Calu3 (cell line): ENCODE results near the gene LRP4. TPM values are rescaled to one million over a fixed set of nuclear protein-coding genes. Genes with fewer than 3 reads are reported as not detected.

Source experiments
- BruUV-seq: library from RNA; stranded (reverse); fragments of 400-500 nt; replicated peaks from 2 replicates; lab custom pipeline; 2021; lab: Mats Ljungman, UMichigan
- CTCF ChIA-PET: fragments of 300-600 bp; sonication (Branson Sonifier 250); formaldehyde crosslinking; loops from one replicate; lab custom pipeline; 2022; ENCODE audit warnings: antibody characterized with exemption; lab: Charles Lee
- DNase-seq: peaks from one replicate; pipeline ENCODE4 v3.0.0; 2022
- H3K27ac Mint-ChIP-seq: one replicate; pipeline ENCODE4 v1.8.0; 2022; ENCODE audit warnings: mixed read lengths; ENCODE audit not compliant: unreplicated experiment
- H3K27me3 Mint-ChIP-seq: one replicate; pipeline ENCODE4 v1.8.0; 2022; ENCODE audit warnings: mixed read lengths; ENCODE audit not compliant: unreplicated experiment
- H3K36me3 Mint-ChIP-seq: one replicate; pipeline ENCODE4 v1.8.0; 2022; ENCODE audit warnings: mild to moderate bottlenecking, moderate library complexity, mixed read lengths; ENCODE audit not compliant: insufficient read depth, unreplicated experiment
- H3K4me1 Mint-ChIP-seq: one replicate; pipeline ENCODE4 v1.8.0; 2022; ENCODE audit warnings: mild to moderate bottlenecking, low read depth, mixed read lengths; ENCODE audit not compliant: unreplicated experiment
- H3K4me3 Mint-ChIP-seq: one replicate; pipeline ENCODE4 v1.8.0; 2022; ENCODE audit warnings: mild to moderate bottlenecking, low read depth, moderate library complexity, mixed read lengths; ENCODE audit not compliant: unreplicated experiment
- H3K9me3 Mint-ChIP-seq: one replicate; pipeline ENCODE4 v1.8.0; 2022; ENCODE audit warnings: low read depth, mixed read lengths; ENCODE audit not compliant: unreplicated experiment
- intact Hi-C: fragments of 100-400 bp; cut with micrococcal nuclease; formaldehyde crosslinking; loops from one replicate; pipeline ENCODE4 v1.10.0; 2022; ENCODE audit not compliant: unreplicated experiment
- total RNA-seq: library from RNA; stranded (reverse); gene quantifications from 2 replicates; pipeline ENCODE4 v1.2.3, GENCODE V29; 2022
- TF ChIP-seq, protein P1 (sequence below): fragments of 200-600 bp; IDR thresholded peaks from one replicate; pipeline ENCODE4 v1.8.0; 2022; ENCODE audit warnings: antibody characterized with exemption; ENCODE audit not compliant: unreplicated experiment

LRP4 gene
- total RNA-seq, 1 experiment from 2014 or later: 0.80 TPM

DNA sequence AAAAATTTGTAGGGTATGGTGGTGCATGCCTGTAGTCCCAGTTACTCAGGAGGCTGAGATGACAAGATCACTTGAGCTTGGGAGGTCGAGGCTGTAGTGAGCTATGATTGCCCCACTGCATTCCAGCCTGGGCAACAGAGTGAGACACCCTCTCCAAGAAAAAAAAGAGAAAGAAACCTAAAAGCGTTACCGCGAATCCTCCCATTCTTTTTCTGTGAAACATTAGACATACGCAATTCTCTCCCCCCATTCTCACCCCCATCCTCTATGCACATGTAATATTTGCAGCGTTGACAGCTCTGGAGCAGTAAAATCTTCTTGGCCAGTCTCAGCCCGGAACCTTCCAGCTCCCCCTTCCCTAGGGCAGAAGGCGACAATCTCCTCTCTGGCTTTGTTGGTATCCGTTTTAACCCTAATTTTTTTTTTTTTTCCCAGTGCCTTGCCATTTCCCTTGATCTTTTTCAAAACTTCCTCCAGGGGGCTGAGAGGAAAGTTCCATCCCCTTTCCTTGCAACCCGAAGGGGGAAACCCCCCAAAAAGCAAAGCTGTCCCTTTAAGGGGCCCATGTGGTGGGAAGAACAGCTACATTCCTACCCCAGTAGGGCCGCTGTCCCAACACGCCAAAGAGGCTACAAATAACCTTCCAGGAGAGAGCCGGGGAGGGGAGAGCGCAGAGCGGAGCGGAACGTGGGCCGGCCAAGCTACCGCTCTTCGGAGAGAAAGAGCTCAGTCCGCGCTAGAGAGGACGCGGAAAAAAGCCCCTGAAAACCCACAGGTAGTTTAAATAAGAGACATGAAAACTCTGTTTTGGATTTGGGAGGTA, 1.9 kb downstream of the LRP4 start:
- peak; percentile 26 for DNase-seq
- TF ChIP-seq, protein P1, sequence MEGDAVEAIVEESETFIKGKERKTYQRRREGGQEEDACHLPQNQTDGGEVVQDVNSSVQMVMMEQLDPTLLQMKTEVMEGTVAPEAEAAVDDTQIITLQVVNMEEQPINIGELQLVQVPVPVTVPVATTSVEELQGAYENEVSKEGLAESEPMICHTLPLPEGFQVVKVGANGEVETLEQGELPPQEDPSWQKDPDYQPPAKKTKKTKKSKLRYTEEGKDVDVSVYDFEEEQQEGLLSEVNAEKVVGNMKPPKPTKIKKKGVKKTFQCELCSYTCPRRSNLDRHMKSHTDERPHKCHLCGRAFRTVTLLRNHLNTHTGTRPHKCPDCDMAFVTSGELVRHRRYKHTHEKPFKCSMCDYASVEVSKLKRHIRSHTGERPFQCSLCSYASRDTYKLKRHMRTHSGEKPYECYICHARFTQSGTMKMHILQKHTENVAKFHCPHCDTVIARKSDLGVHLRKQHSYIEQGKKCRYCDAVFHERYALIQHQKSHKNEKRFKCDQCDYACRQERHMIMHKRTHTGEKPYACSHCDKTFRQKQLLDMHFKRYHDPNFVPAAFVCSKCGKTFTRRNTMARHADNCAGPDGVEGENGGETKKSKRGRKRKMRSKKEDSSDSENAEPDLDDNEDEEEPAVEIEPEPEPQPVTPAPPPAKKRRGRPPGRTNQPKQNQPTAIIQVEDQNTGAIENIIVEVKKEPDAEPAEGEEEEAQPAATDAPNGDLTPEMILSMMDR: no peak
- Mint-ChIP-seq H3K9me3 (no peaks in the 10 kb centered on the region), H3K36me3 (peaks cover 19% of the 10 kb centered on the region), H3K27ac (no peak overlapping the region), H3K27me3 (peaks cover 78% of the 10 kb centered on the region), H3K4me3 (peak overlapping the region; percentile 56), H3K4me1 (peaks cover 12% of the 10 kb centered on the region)
- CTCF ChIA-PET: interaction anchor here (0.7 to 1.2 kb wide), 5 partner anchors 13 to 236 kb away, joined by 3 to 5 read pairs (median 3); no protein-coding TSS in a partner anchor
- no TSS peak for BruUV-seq
- intact Hi-C loops: loop anchor here (10.0 kb wide), 1 partner anchor 68 kb away; no protein-coding TSS in a partner anchor

DNA sequence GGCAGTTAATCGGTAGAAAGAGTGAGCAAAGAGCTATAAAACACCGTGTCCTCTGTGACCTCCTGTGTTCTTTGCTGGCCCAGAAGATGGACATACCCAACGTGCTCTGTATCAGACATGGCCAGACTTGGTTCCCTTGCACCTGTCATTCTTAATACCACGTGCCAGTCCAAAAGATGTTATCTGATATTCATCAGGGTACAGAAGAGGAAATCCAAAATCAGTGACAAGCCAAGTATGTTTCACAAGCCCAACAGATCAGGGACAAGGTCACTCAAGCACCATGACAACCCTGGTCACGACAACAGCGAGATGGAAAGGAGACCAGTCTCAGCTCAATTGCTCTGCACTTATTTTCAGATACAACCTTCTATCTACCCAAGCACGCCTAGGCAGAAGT, 3.4 kb downstream of the LRP4 start:
- TF ChIP-seq, protein P1: no peak
- no peak for DNase-seq
- peaks cover 12% of the 10 kb centered on the region for H3K4me1 Mint-ChIP-seq
- no peak overlapping the region for H3K27ac Mint-ChIP-seq
- no peaks in the 10 kb centered on the region for H3K9me3 Mint-ChIP-seq
- CTCF ChIA-PET: no interaction called here
- peaks cover 19% of the 10 kb centered on the region for H3K36me3 Mint-ChIP-seq
- peaks cover 80% of the 10 kb centered on the region for H3K27me3 Mint-ChIP-seq
- H3K4me3 Mint-ChIP-seq: no peak overlapping the region
- no TSS peak for BruUV-seq
- intact Hi-C loops: loop anchor here (10.0 kb wide), 1 partner anchor 70 kb away; no protein-coding TSS in a partner anchor

DNA sequence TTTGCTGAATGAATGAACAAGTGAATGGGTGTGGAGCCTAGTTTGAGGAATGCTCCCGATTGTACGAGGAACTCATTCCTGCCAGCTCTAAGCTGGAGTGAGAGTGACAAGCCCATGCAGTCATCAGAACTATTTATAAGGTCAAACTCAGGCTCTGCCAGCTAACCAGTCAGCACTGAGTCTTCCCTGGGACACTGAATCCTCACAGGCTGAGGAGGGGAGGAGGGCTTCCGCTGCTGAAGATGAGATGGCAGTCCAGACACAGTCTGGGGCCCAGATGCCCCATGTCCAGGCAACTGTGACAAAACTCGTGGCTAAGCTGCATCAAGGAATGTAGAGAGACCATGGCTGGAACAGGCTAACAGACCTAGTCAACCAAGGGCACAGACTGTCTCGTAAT, 4.0 kb downstream of the LRP4 start:
- intact Hi-C loops: loop anchor here (10.0 kb wide), 1 partner anchor 70 kb away; no protein-coding TSS in a partner anchor
- H3K9me3 Mint-ChIP-seq: no peaks in the 10 kb centered on the region
- CTCF ChIA-PET: interaction anchor here (0.5 kb wide), 1 partner anchor 523 kb away, joined by 6 read pairs; the partner anchor contains the start of gene CHRM4
- peaks cover 8% of the 10 kb centered on the region for H3K4me1 Mint-ChIP-seq
- H3K4me3 Mint-ChIP-seq: no peak overlapping the region
- H3K27me3 Mint-ChIP-seq: peaks cover 75% of the 10 kb centered on the region
- H3K27ac Mint-ChIP-seq: no peak overlapping the region
- BruUV-seq: no TSS peak
- H3K36me3 Mint-ChIP-seq: peaks cover 19% of the 10 kb centered on the region
- TF ChIP-seq, protein P1: no peak
- DNase-seq: no peak

DNA sequence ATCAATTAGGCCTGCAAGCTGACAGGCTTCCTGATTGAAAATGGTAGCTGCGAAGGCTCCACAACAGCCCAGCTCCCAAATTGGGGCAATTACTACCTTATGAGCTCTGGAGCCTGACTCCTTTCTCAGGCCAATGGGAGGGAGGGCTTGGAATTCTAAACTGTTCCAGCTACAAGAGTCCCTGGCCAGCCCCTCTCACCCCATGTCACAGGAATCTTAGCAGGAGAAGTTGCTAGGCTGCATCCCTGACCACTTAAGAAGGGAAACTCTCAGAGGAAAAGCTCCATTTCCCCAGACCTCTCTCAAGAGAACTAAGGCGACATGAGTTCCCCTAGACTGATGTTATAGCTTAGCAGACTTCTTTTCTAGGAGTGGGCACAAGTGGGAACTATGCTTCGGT, 4.9 kb downstream of the LRP4 start:
- TF ChIP-seq, protein P1: no peak
- peaks cover 11% of the 10 kb centered on the region for H3K36me3 Mint-ChIP-seq
- no TSS peak for BruUV-seq
- H3K27ac Mint-ChIP-seq: no peak overlapping the region
- CTCF ChIA-PET: interaction anchor here (1.0 kb wide), 1 partner anchor 242 kb away, joined by 3 read pairs; no protein-coding TSS in a partner anchor
- H3K4me3 Mint-ChIP-seq: no peak overlapping the region
- peaks cover 66% of the 10 kb centered on the region for H3K27me3 Mint-ChIP-seq
- H3K9me3 Mint-ChIP-seq: no peaks in the 10 kb centered on the region
- intact Hi-C loops: loop anchor here (10.0 kb wide), 1 partner anchor 71 kb away; no protein-coding TSS in a partner anchor
- DNase-seq: no peak
- H3K4me1 Mint-ChIP-seq: peaks cover 7% of the 10 kb centered on the region
